Measurements from ENCODE around the gene FBXO15.

Gene FBXO15

GRCh38 chr18:74153377-74153776 lies 5.7 kb upstream of the FBXO15 start:
- H3K4me2 ChIP-seq (ENCODE audit: low read depth, low read length): no peak overlapping the region
- no peak overlapping the region for H3K9ac ChIP-seq (ENCODE audit: low read length)
- TF ChIP-seq EZH2 (optimal IDR thresholded peaks at IDR 0.05; ENCODE audit: low read depth, low read length) (no peak), CTCF (IDR thresholded peaks at IDR 0.05; ENCODE audit: low read length) (no peak), EZH2phosphoT487 (IDR thresholded peaks at IDR 0.05; ENCODE audit: low read length) (no peak)
- H4K20me1 ChIP-seq (ENCODE audit: insufficient read depth, low read length): no peaks in the 10 kb centered on the region
- peaks cover 16% of the 10 kb centered on the region for H3K4me1 ChIP-seq (ENCODE audit: low read length)
- H3K36me3 ChIP-seq (replicated peaks; ENCODE audit: insufficient read depth, low read length): peaks cover 5% of the 10 kb centered on the region; the same call in 1 of the 2 replicates
- H3K4me3 ChIP-seq (ENCODE audit: low read length): no peak overlapping the region
- no peaks in the 10 kb centered on the region for H3K27me3 ChIP-seq (replicated peaks; ENCODE audit: insufficient read depth, low read length)
- H3F3A ChIP-seq (ENCODE audit: insufficient read depth, low read length): no peaks in the 10 kb centered on the region
- no peak overlapping the region for H2AFZ ChIP-seq (ENCODE audit: low read length)
- H3K9me3 ChIP-seq (replicated peaks; ENCODE audit: insufficient read depth, low read length): no peaks in the 10 kb centered on the region
- H3K9me2 ChIP-seq (replicated peaks; ENCODE audit: insufficient read depth, low read length): no peaks in the 10 kb centered on the region
- H3K27ac ChIP-seq (ENCODE audit: low read length): no peak overlapping the region
- DNase-seq: no peak
- peaks cover 74% of the 10 kb centered on the region for H3K79me2 ChIP-seq (ENCODE audit: low read length)

GRCh38 chr18:74152857-74153256 lies 5.2 kb upstream of the FBXO15 start:
- H3K79me2 ChIP-seq (ENCODE audit: low read length): peaks cover 74% of the 10 kb centered on the region

GRCh38 chr18:74152270-74152669 lies 4.6 kb upstream of the FBXO15 start:
- Histone ChIP-seq H3K9me2 (replicated peaks; ENCODE audit: insufficient read depth, low read length) (no peaks in the 10 kb centered on the region), H3K4me2 (ENCODE audit: low read depth, low read length) (no peak overlapping the region), H3K36me3 (replicated peaks; ENCODE audit: insufficient read depth, low read length) (no peaks in the 10 kb centered on the region), H3K4me1 (ENCODE audit: low read length) (peaks cover 16% of the 10 kb centered on the region), H3K79me2 (ENCODE audit: low read length) (peaks cover 74% of the 10 kb centered on the region), H3K27me3 (replicated peaks; ENCODE audit: insufficient read depth, low read length) (no peaks in the 10 kb centered on the region), H3F3A (ENCODE audit: insufficient read depth, low read length) (peaks cover 4% of the 10 kb centered on the region; the same call in 1 of the 2 replicates), H2AFZ (ENCODE audit: low read length) (no peak overlapping the region), H3K9me3 (replicated peaks; ENCODE audit: insufficient read depth, low read length) (no peaks in the 10 kb centered on the region), H3K27ac (ENCODE audit: low read length) (no peak overlapping the region), H4K20me1 (ENCODE audit: insufficient read depth, low read length) (no peaks in the 10 kb centered on the region), H3K9ac (ENCODE audit: low read length) (no peak overlapping the region), H3K4me3 (ENCODE audit: low read length) (no peak overlapping the region)
- no peak for DNase-seq
- TF ChIP-seq CTCF (IDR thresholded peaks at IDR 0.05; ENCODE audit: low read length) (no peak), EZH2 (optimal IDR thresholded peaks at IDR 0.05; ENCODE audit: low read depth, low read length) (no peak), EZH2phosphoT487 (IDR thresholded peaks at IDR 0.05; ENCODE audit: low read length) (no peak)

More at GRCh38 chr18:74152857-74153256, 5.2 kb upstream of the FBXO15 start:
- H3K9ac ChIP-seq (ENCODE audit: low read length): no peak overlapping the region
- DNase-seq: no peak
- peaks cover 1% of the 10 kb centered on the region; the same call in 1 of the 2 replicates for H3K36me3 ChIP-seq (replicated peaks; ENCODE audit: insufficient read depth, low read length)
- H4K20me1 ChIP-seq (ENCODE audit: insufficient read depth, low read length): no peaks in the 10 kb centered on the region
- H3K9me3 ChIP-seq (replicated peaks; ENCODE audit: insufficient read depth, low read length): no peaks in the 10 kb centered on the region
- no peak overlapping the region for H3K4me3 ChIP-seq (ENCODE audit: low read length)
- no peaks in the 10 kb centered on the region for H3K27me3 ChIP-seq (replicated peaks; ENCODE audit: insufficient read depth, low read length)
- H3K4me1 ChIP-seq (ENCODE audit: low read length): peaks cover 16% of the 10 kb centered on the region
- no peaks in the 10 kb centered on the region for H3K9me2 ChIP-seq (replicated peaks; ENCODE audit: insufficient read depth, low read length)
- no peak overlapping the region for H2AFZ ChIP-seq (ENCODE audit: low read length)
- H3K4me2 ChIP-seq (ENCODE audit: low read depth, low read length): no peak overlapping the region
- peaks cover 3% of the 10 kb centered on the region; the same call in 1 of the 2 replicates for H3F3A ChIP-seq (ENCODE audit: insufficient read depth, low read length)
- H3K27ac ChIP-seq (ENCODE audit: low read length): no peak overlapping the region
- TF ChIP-seq EZH2 (optimal IDR thresholded peaks at IDR 0.05; ENCODE audit: low read depth, low read length): no peak
- TF ChIP-seq CTCF (IDR thresholded peaks at IDR 0.05; ENCODE audit: low read length): no peak; the same call in 1 of the 2 replicates
- TF ChIP-seq EZH2phosphoT487 (IDR thresholded peaks at IDR 0.05; ENCODE audit: low read length): no peak

Measured in MM.1S (cell line).